ENCODE measurements around the gene PRR36. TPM values are rescaled to one million over a fixed set of nuclear protein-coding genes. Genes with fewer than 3 reads are reported as not detected.
A peak's percentile ranks its signal among the peaks of the same experiment; 100 is the strongest.

Gene PRR36
- polyA plus RNA-seq, 2 of the 4 experiments (the other 2 are of a cell fraction), result 0.04 to 0.35 TPM

- WGBS (ENCODE audit: missing lambda C conversion rate), result 42% methylated on average over 13 of the region's 68 CpGs
- peak overlapping the region; percentile 72 for H3K4me3 ChIP-seq
- ChIA-PET POLR2A (interaction anchor here (0.6 to 2.5 kb wide), 9 partner anchors 11 to 304 kb away, joined by 3 to 17 read pairs (median 4); partner anchors contain the start of genes LRRC8E and SNAPC2), CTCF (interaction anchor here (0.9 to 2.5 kb wide), 10 partner anchors 8 to 52 kb away, joined by 3 to 10 read pairs (median 4); partner anchors contain the start of gene LRRC8E)
- TF ChIP-seq HOXA7 (CRISPR knock-in tag; IDR thresholded peaks at IDR 0.05), result no peak
- TF ChIP-seq RNF2 (IDR thresholded peaks at IDR 0.05; ENCODE audit: borderline replicate concordance, low read depth), result no peak
- TF ChIP-seq SREBF2 (IDR thresholded peaks at IDR 0.05), result no peak
- TF ChIP-seq GATA3 (IDR thresholded peaks at IDR 0.05; ENCODE audit: borderline replicate concordance), result no peak
- TF ChIP-seq JUNB (IDR thresholded peaks at IDR 0.05), result no peak
- no peak for TF ChIP-seq KDM1A (IDR thresholded peaks at IDR 0.05; ENCODE audit: low read depth)
- TF ChIP-seq RFX5 (IDR thresholded peaks at IDR 0.05), result no peak
- TF ChIP-seq HDAC2 (IDR thresholded peaks at IDR 0.05), result no peak
- no peak for TF ChIP-seq MYC (IDR thresholded peaks at IDR 0.05; ENCODE audit: borderline replicate concordance, low read length)
- TF ChIP-seq E2F6 (IDR thresholded peaks at IDR 0.05; ENCODE audit: borderline replicate concordance, low read depth), result no peak
- no peak for TF ChIP-seq RARB (CRISPR knock-in tag; IDR thresholded peaks at IDR 0.05)
- TF ChIP-seq CEBPB (IDR thresholded peaks at IDR 0.05), result no peak
- TF ChIP-seq CHD2 (IDR thresholded peaks at IDR 0.05; ENCODE audit: low read length, partially characterized antibody), result no peak
- no peak for TF ChIP-seq ELK1 (IDR thresholded peaks at IDR 0.05; ENCODE audit: low read depth, low read length)
- TF ChIP-seq EHMT2 (IDR thresholded peaks at IDR 0.05; ENCODE audit: low read depth), result no peak
- no peak for TF ChIP-seq ZNF302 (CRISPR knock-in tag; IDR thresholded peaks at IDR 0.05)
- peak overlapping the region; percentile 88 to 97 for H3K27ac ChIP-seq
- FAIRE-seq, result no peak
- H3K4me2 ChIP-seq, result peak overlapping the region; percentile 86
- DNase-seq (ENCODE audit: low read depth in 1 of 2, low spot score in 1 of 2), result no peak
- peak; percentile 12 to 35 for ATAC-seq
- H3K4me1 ChIP-seq, result peaks cover 8% of the 10 kb centered on the region
- no peaks in the 10 kb centered on the region for H3K9me3 ChIP-seq
Observed at GRCh38 chr19:7904074-7905020, 30.2 kb upstream of the PRR36 start.

- H3K27ac ChIP-seq, result peak within 1 kb of the TSS; percentile 90 to 97
- POLR2A ChIA-PET, result interaction anchor here (0.6 to 2.5 kb wide), 13 partner anchors 8 to 381 kb away, joined by 3 to 17 read pairs (median 4); partner anchors contain the start of genes LRRC8E, MCOLN1, SNAPC2 and TGFBR3L
- 0% methylated on average over 10 of the region's 89 CpGs for WGBS (ENCODE audit: missing lambda C conversion rate)
- DNase-seq (ENCODE audit: low read depth in 1 of 2, low spot score in 1 of 2) (peak; percentile 86 to 98), FAIRE-seq (peak; percentile 95), ATAC-seq (peak; percentile 65 to 83)
- peak within 1 kb of the TSS; percentile 86 for H3K4me2 ChIP-seq
- CTCF ChIA-PET, result interaction anchor here (0.9 to 2.5 kb wide), 12 partner anchors 9 to 51 kb away, joined by 3 to 10 read pairs (median 4); partner anchors contain the start of gene LRRC8E
- H3K4me3 ChIP-seq, result peak within 1 kb of the TSS; percentile 72
- H3K9me3 ChIP-seq, result no peaks in the 10 kb centered on the region
- H3K4me1 ChIP-seq, result peaks cover 8% of the 10 kb centered on the region
- TF ChIP-seq POLR2AphosphoS2 (conservative IDR thresholded peaks at IDR 0.05; ENCODE audit: low read length) (no peak), CEBPB (IDR thresholded peaks at IDR 0.05) (no peak), MAFK (IDR thresholded peaks at IDR 0.05; ENCODE audit: partially characterized antibody) (no peak), ZNF302 (CRISPR knock-in tag; IDR thresholded peaks at IDR 0.05) (no peak), MAX (IDR thresholded peaks at IDR 0.05) (peak; percentile 92), RAD21 (conservative IDR thresholded peaks at IDR 0.05 in 1 of 2, IDR thresholded peaks at IDR 0.05 in 1 of 2) (peak; percentile 17 to 39; a peak in 3 of 5 replicates), ZFP36 (IDR thresholded peaks at IDR 0.05; ENCODE audit: borderline replicate concordance, partially characterized antibody) (no peak), FOSL2 (IDR thresholded peaks at IDR 0.05) (no peak), FOSL2 (CRISPR knock-in tag; IDR thresholded peaks at IDR 0.05) (no peak), HOXB5 (CRISPR knock-in tag; IDR thresholded peaks at IDR 0.05) (no peak), CTCF (IDR thresholded peaks at IDR 0.05) (peak; percentile 58), SREBF2 (IDR thresholded peaks at IDR 0.05) (no peak), HOXB13 (CRISPR knock-in tag; IDR thresholded peaks at IDR 0.05; ENCODE audit: low read depth) (no peak), REST (IDR thresholded peaks at IDR 0.05) (no peak)
Observed at GRCh38 chr19:7903244-7904073, 29.3 kb upstream of the PRR36 start, which contains the start of gene MAP2K7. Gene MAP2K7 (plus strand): TSS chr19:7903877. CDS start chr19:7903945, 68 bp downstream.
